Vagina (tissue), 2 donors: ENCODE results near the gene DDN.

Source experiments
- POLR2A ChIP-seq, 2 donors: fragments of 450-650 bp; IDR thresholded peaks; one replicate each; pipeline ENCODE4 v1.6.1; 2017; ENCODE audit warnings: antibody characterized with exemption in 2 of 2, mild to moderate bottlenecking in 2 of 2, moderate library complexity in 2 of 2
- POLR2AphosphoS5 ChIP-seq, 2 donors: sonication (generic); formaldehyde crosslinking; IDR thresholded peaks; one replicate each; pipeline ENCODE4 v1.9.0; 2017; ENCODE audit warnings: antibody characterized with exemption in 2 of 2, mild to moderate bottlenecking in 2 of 2, low read depth in 1 of 2; ENCODE audit not compliant: insufficient read depth in 1 of 2
- TF ChIP-seq, protein P1 (sequence below), 3 experiments: fragments of 450-650 bp in 2 of 3; fragments of 200-600 bp in 1 of 3; sonication (generic) in 1 of 3; IDR thresholded peaks; one replicate each; pipeline ENCODE4 v1.5.1; 2017 to 2019; ENCODE audit warnings: antibody characterized with exemption in 3 of 3, mild to moderate bottlenecking in 2 of 3, moderate library complexity in 2 of 3

DNA sequence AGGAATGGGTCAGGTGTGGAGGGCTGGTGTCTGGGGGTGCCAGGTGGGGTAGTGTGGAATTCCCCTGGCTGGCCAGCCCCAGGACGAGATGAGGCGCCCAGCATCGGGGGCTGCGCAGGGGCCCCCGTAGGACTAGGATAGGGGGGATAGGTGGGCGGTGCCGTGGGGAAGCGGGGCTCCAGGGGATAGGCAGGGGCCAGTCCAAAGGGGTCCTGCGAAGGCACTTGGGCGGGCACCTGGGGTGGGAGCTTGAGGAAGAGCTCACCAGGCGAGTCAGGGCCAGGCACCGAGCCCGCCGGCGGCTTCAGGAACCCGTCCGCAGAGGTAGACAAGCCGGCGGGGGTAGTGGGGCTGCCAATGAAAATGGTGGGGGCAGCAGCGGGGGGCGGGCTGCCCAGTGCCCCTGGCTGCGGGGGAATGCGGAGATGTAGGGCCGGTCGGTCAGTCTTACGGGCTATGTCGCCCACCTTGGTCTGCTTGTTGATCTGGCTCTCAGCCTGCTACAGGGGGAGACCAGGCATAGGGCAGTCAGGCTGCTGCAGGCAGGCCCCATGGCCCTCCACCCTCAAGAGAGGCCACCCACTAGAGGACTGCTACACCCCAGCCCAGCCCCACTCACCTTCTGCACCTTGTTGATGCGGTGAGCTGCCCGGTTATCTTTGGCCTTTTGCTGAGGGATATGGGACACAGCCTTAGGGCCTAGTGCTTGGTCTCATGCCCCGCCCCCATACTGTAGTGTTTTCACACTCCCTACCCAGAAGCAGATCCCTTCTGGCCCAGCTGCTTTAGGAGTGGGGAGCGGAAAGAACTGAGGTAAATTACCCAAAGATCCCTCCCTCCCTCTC, 42.1 kb upstream of the DDN start:
- TF ChIP-seq, protein P1, sequence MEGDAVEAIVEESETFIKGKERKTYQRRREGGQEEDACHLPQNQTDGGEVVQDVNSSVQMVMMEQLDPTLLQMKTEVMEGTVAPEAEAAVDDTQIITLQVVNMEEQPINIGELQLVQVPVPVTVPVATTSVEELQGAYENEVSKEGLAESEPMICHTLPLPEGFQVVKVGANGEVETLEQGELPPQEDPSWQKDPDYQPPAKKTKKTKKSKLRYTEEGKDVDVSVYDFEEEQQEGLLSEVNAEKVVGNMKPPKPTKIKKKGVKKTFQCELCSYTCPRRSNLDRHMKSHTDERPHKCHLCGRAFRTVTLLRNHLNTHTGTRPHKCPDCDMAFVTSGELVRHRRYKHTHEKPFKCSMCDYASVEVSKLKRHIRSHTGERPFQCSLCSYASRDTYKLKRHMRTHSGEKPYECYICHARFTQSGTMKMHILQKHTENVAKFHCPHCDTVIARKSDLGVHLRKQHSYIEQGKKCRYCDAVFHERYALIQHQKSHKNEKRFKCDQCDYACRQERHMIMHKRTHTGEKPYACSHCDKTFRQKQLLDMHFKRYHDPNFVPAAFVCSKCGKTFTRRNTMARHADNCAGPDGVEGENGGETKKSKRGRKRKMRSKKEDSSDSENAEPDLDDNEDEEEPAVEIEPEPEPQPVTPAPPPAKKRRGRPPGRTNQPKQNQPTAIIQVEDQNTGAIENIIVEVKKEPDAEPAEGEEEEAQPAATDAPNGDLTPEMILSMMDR (IDR thresholded peaks at IDR 0.05) = no peak
- TF ChIP-seq POLR2A (IDR thresholded peaks at IDR 0.05) (no peak), POLR2AphosphoS5 (IDR thresholded peaks at IDR 0.05; ENCODE audit: insufficient read depth in 1 of 2, low read depth in 1 of 2) (no peak)
